ENCODE data around the gene SNRPD2. TPM values are rescaled to one million over a fixed set of nuclear protein-coding genes. Genes with fewer than 3 reads are reported as not detected.
A peak's percentile ranks its signal among the peaks of the same experiment; 100 is the strongest.

The SNRPD2 gene
- polyA plus RNA-seq, 2 of the 4 experiments (the other 2 are of a cell fraction): 811 to 1,002 TPM

- TF ChIP-seq REST (IDR thresholded peaks at IDR 0.05): no peak
- TF ChIP-seq ZC3H11A (IDR thresholded peaks at IDR 0.05): no peak
- no peak for TF ChIP-seq PHF8 (IDR thresholded peaks at IDR 0.05; ENCODE audit: borderline replicate concordance, low read depth)
- no peak for TF ChIP-seq ESRRA (IDR thresholded peaks at IDR 0.05; ENCODE audit: borderline replicate concordance, low read length)
- no peak for TF ChIP-seq CHD2 (IDR thresholded peaks at IDR 0.05; ENCODE audit: low read length, partially characterized antibody)
- TF ChIP-seq TFCP2L1 (CRISPR knock-in tag; IDR thresholded peaks at IDR 0.05): no peak
- TF ChIP-seq RAD21 (conservative IDR thresholded peaks at IDR 0.05 in 1 of 2, IDR thresholded peaks at IDR 0.05 in 1 of 2): peak in 1 of 2 experiments; percentile 26; a peak in 1 of 5 replicates
- TF ChIP-seq, protein P1, sequence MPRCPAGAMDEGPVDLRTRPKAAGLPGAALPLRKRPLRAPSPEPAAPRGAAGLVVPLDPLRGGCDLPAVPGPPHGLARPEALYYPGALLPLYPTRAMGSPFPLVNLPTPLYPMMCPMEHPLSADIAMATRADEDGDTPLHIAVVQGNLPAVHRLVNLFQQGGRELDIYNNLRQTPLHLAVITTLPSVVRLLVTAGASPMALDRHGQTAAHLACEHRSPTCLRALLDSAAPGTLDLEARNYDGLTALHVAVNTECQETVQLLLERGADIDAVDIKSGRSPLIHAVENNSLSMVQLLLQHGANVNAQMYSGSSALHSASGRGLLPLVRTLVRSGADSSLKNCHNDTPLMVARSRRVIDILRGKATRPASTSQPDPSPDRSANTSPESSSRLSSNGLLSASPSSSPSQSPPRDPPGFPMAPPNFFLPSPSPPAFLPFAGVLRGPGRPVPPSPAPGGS (IDR thresholded peaks at IDR 0.05): no peak
- TF ChIP-seq, protein P2, sequence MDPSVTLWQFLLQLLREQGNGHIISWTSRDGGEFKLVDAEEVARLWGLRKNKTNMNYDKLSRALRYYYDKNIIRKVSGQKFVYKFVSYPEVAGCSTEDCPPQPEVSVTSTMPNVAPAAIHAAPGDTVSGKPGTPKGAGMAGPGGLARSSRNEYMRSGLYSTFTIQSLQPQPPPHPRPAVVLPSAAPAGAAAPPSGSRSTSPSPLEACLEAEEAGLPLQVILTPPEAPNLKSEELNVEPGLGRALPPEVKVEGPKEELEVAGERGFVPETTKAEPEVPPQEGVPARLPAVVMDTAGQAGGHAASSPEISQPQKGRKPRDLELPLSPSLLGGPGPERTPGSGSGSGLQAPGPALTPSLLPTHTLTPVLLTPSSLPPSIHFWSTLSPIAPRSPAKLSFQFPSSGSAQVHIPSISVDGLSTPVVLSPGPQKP (IDR thresholded peaks at IDR 0.05; ENCODE audit: low read depth, low read length): no peak
- no peak for TF ChIP-seq SMC3 (IDR thresholded peaks at IDR 0.05)
- no peak for TF ChIP-seq HES2 (IDR thresholded peaks at IDR 0.05)
- TF ChIP-seq HOXA7 (CRISPR knock-in tag; IDR thresholded peaks at IDR 0.05): no peak
- TF ChIP-seq, protein P3, sequence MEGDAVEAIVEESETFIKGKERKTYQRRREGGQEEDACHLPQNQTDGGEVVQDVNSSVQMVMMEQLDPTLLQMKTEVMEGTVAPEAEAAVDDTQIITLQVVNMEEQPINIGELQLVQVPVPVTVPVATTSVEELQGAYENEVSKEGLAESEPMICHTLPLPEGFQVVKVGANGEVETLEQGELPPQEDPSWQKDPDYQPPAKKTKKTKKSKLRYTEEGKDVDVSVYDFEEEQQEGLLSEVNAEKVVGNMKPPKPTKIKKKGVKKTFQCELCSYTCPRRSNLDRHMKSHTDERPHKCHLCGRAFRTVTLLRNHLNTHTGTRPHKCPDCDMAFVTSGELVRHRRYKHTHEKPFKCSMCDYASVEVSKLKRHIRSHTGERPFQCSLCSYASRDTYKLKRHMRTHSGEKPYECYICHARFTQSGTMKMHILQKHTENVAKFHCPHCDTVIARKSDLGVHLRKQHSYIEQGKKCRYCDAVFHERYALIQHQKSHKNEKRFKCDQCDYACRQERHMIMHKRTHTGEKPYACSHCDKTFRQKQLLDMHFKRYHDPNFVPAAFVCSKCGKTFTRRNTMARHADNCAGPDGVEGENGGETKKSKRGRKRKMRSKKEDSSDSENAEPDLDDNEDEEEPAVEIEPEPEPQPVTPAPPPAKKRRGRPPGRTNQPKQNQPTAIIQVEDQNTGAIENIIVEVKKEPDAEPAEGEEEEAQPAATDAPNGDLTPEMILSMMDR (IDR thresholded peaks at IDR 0.05): peak; percentile 21; the same call in 1 of the 3 replicates
- no peak for TF ChIP-seq FOSL2 (IDR thresholded peaks at IDR 0.05)
- no peak for TF ChIP-seq FOSL2 (CRISPR knock-in tag; IDR thresholded peaks at IDR 0.05)
- TF ChIP-seq, protein P4, sequence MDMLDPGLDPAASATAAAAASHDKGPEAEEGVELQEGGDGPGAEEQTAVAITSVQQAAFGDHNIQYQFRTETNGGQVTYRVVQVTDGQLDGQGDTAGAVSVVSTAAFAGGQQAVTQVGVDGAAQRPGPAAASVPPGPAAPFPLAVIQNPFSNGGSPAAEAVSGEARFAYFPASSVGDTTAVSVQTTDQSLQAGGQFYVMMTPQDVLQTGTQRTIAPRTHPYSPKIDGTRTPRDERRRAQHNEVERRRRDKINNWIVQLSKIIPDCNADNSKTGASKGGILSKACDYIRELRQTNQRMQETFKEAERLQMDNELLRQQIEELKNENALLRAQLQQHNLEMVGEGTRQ (IDR thresholded peaks at IDR 0.05): no peak
- TF ChIP-seq ZFP36 (IDR thresholded peaks at IDR 0.05; ENCODE audit: borderline replicate concordance, partially characterized antibody): peak; percentile 99
- TF ChIP-seq, protein P5, sequence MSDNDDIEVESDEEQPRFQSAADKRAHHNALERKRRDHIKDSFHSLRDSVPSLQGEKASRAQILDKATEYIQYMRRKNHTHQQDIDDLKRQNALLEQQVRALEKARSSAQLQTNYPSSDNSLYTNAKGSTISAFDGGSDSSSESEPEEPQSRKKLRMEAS (IDR thresholded peaks at IDR 0.05): peak; percentile 37; the same call in 1 of the 2 replicates
- no peak for TF ChIP-seq GATA3 (IDR thresholded peaks at IDR 0.05; ENCODE audit: borderline replicate concordance)
- Histone ChIP-seq H3K9me3 (no peaks in the 10 kb centered on the region), H3K27ac (peak overlapping the region; percentile 12 to 70; a peak in 5 of 6 replicates), H3K4me2 (peak overlapping the region; percentile 81), H3K4me1 (peaks cover 12% of the 10 kb centered on the region), H3K4me3 (peak overlapping the region; percentile 42)
- ATAC-seq: peak; percentile 74 to 83
- 28% methylated on average over 42 of the region's 49 CpGs for WGBS (ENCODE audit: missing lambda C conversion rate)
- FAIRE-seq: no peak
- POLR2A ChIA-PET: interaction anchor here (0.5 to 3.1 kb wide), 9 partner anchors 9 to 153 kb away, joined by 3 to 25 read pairs (median 4); partner anchors contain the start of genes OPA3, QPCTL and SNRPD2
- CTCF ChIA-PET: interaction anchor here (0.6 to 10.9 kb wide), 17 partner anchors 9 to 401 kb away, joined by 3 to 159 read pairs (median 4); partner anchors contain the start of genes GIPR, QPCTL and SNRPD2
- peak; percentile 93 to 97 for DNase-seq (ENCODE audit: low read depth in 1 of 2, low spot score in 1 of 2)
These were observed 14.2 kb downstream of the SNRPD2 start for GRCh38 chr19:45677351-45678230.

Measured in A549 (cell line).